ENCODE results near the gene CYREN.

Gene CYREN

DNA sequence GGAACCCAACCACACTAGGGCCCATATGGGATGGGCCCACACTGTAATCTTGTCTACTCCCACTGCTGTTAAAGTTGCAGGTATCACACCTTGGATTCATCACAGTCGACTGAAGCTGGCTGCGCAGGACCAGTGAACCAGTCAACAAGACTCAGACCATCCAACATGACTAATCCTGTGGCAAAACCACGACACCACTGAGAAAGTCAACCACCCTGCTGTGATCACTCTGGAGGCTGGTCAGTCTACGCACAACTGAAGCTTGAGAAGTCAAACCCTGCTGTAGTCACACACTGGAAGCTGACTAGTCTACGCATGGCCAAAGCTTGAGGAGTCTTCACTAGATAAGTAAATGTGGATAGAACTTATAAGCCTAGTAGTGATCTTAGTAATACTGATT, 9.6 kb upstream of the CYREN start:
- H2AFZ ChIP-seq (ENCODE audit: low read depth, low read length) = no peak overlapping the region
- TF ChIP-seq, protein P1, sequence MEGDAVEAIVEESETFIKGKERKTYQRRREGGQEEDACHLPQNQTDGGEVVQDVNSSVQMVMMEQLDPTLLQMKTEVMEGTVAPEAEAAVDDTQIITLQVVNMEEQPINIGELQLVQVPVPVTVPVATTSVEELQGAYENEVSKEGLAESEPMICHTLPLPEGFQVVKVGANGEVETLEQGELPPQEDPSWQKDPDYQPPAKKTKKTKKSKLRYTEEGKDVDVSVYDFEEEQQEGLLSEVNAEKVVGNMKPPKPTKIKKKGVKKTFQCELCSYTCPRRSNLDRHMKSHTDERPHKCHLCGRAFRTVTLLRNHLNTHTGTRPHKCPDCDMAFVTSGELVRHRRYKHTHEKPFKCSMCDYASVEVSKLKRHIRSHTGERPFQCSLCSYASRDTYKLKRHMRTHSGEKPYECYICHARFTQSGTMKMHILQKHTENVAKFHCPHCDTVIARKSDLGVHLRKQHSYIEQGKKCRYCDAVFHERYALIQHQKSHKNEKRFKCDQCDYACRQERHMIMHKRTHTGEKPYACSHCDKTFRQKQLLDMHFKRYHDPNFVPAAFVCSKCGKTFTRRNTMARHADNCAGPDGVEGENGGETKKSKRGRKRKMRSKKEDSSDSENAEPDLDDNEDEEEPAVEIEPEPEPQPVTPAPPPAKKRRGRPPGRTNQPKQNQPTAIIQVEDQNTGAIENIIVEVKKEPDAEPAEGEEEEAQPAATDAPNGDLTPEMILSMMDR (IDR thresholded peaks at IDR 0.05; ENCODE audit: low read depth, low read length) = no peak
- TF ChIP-seq EZH2phosphoT487 (IDR thresholded peaks at IDR 0.05; ENCODE audit: low read depth) = no peak
- H4K20me1 ChIP-seq (ENCODE audit: insufficient read depth, low read length) = no peaks in the 10 kb centered on the region
- H3K27ac ChIP-seq (ENCODE audit: low read length) = no peak overlapping the region
- H3K9me3 ChIP-seq (ENCODE audit: insufficient read depth, low read length) = no peaks in the 10 kb centered on the region
- H3K36me3 ChIP-seq (replicated peaks; ENCODE audit: low read depth, low read length) = peaks cover 10% of the 10 kb centered on the region
- no peak overlapping the region for H3K4me3 ChIP-seq (ENCODE audit: low read length)
- H3K9ac ChIP-seq (ENCODE audit: low read length) = no peak overlapping the region
- H3K79me2 ChIP-seq (ENCODE audit: low read length) = no peaks in the 10 kb centered on the region
- no peak overlapping the region for H3K4me2 ChIP-seq (ENCODE audit: low read length)
- H3K27me3 ChIP-seq (ENCODE audit: low read depth, low read length) = no peaks in the 10 kb centered on the region
- peaks cover 2% of the 10 kb centered on the region for H3K4me1 ChIP-seq (ENCODE audit: low read length)

DNA sequence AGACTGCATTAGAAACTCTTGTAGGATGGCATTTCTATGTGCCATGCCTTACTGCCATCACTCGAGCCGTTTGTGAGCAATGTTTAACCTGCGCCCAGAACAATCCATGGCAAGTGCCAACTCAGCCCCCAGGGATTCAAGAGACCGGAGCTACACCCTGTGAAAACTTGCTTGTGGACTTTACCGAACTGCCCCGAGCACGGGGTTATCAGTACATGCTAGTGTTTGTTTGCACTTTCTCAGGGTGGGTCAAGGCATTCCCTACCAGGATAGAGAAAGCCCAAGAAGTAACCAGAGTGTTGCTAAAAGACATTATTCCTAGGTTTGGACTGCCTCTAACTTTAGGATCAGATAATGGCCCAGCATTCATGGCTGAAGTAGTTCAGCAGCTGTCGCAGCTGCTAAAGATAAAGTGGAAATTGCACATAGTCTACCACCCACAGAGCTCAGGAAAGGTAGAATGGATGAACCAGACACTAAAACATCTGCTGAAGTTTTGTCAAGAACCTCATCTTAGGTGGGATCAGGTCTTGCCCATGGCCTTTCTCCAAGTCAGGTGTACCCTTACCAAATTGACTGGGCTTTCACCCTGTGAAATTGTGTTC, 8.9 kb upstream of the CYREN start:
- Histone ChIP-seq H3K79me2 (ENCODE audit: low read length) (no peaks in the 10 kb centered on the region), H3K27me3 (ENCODE audit: low read depth, low read length) (no peaks in the 10 kb centered on the region), H3K9me3 (ENCODE audit: insufficient read depth, low read length) (no peaks in the 10 kb centered on the region), H4K20me1 (ENCODE audit: insufficient read depth, low read length) (no peaks in the 10 kb centered on the region), H3K4me3 (ENCODE audit: low read length) (no peak overlapping the region), H3K9ac (ENCODE audit: low read length) (no peak overlapping the region), H3K4me2 (ENCODE audit: low read length) (no peak overlapping the region), H3K4me1 (ENCODE audit: low read length) (no peaks in the 10 kb centered on the region), H3K36me3 (replicated peaks; ENCODE audit: low read depth, low read length) (peaks cover 6% of the 10 kb centered on the region), H2AFZ (ENCODE audit: low read depth, low read length) (no peak overlapping the region), H3K27ac (ENCODE audit: low read length) (no peak overlapping the region)
- TF ChIP-seq, protein P1 (IDR thresholded peaks at IDR 0.05; ENCODE audit: low read depth, low read length) = no peak
- no peak for TF ChIP-seq EZH2phosphoT487 (IDR thresholded peaks at IDR 0.05; ENCODE audit: low read depth)

DNA sequence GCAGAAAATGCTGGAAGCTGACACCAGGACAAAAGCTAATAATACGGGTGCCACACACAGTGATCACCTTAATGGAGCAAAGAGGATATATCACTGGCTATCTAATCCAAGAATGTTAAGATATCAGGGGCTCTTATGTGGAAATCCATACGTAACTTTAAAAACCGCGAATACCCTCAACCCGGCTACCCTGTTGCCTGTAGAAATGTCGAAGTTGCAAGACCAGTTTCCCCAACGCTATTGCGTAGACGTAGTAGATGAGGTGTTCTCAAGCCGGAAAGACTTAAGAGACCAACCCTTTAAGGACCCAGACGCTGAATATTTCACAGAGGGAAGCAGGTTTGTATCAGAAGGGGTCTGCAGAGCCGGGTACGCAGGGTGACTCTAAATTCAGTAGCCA, 7.9 kb upstream of the CYREN start:
- H3K9me3 ChIP-seq (ENCODE audit: insufficient read depth, low read length) = no peaks in the 10 kb centered on the region
- TF ChIP-seq, protein P1 (IDR thresholded peaks at IDR 0.05; ENCODE audit: low read depth, low read length) = no peak
- TF ChIP-seq EZH2phosphoT487 (IDR thresholded peaks at IDR 0.05; ENCODE audit: low read depth) = no peak
- no peaks in the 10 kb centered on the region for H3K36me3 ChIP-seq (replicated peaks; ENCODE audit: low read depth, low read length)
- H3K27ac ChIP-seq (ENCODE audit: low read length) = no peak overlapping the region
- H2AFZ ChIP-seq (ENCODE audit: low read depth, low read length) = no peak overlapping the region
- H3K9ac ChIP-seq (ENCODE audit: low read length) = no peak overlapping the region
- H4K20me1 ChIP-seq (ENCODE audit: insufficient read depth, low read length) = no peaks in the 10 kb centered on the region
- no peak overlapping the region for H3K4me2 ChIP-seq (ENCODE audit: low read length)
- H3K27me3 ChIP-seq (ENCODE audit: low read depth, low read length) = no peaks in the 10 kb centered on the region
- H3K4me3 ChIP-seq (ENCODE audit: low read length) = no peak overlapping the region
- no peaks in the 10 kb centered on the region for H3K79me2 ChIP-seq (ENCODE audit: low read length)
- H3K4me1 ChIP-seq (ENCODE audit: low read length) = no peaks in the 10 kb centered on the region

DNA sequence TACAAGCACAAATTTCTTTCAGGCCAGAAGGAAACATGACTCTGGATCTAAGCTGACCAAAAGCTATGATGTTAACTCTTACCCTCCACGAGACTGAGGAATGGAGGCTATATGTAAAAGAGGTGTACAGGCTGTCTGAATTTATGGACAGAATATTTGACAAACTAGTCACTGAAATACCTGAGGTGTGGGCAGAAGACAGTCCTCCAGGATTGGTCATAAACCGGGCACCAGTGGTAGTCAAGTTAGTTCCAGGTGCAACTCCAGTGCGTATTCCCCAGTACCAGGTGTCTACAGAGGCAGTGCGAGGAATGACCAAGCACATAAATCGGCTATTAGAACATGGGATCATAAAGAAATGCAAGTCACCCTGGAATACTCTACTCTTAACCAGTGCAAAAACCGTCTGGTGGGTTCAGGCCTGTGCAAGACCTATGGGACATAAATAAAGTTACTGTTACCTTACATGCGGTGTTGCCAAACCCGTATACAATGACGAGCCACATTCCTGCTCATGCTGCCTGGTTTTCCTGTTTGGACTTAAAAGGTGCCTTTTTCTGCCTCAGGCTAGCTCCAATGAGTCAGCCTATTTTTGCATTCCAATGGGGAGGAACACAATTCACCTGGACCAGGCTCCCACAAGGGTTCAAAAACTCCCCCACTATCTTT, 6.7 kb upstream of the CYREN start:
- Histone ChIP-seq H3K9me3 (ENCODE audit: insufficient read depth, low read length) (no peaks in the 10 kb centered on the region), H3K27ac (ENCODE audit: low read length) (no peak overlapping the region), H3K4me2 (ENCODE audit: low read length) (no peak overlapping the region), H2AFZ (ENCODE audit: low read depth, low read length) (no peak overlapping the region), H3K4me1 (ENCODE audit: low read length) (peaks cover 7% of the 10 kb centered on the region), H3K79me2 (ENCODE audit: low read length) (no peaks in the 10 kb centered on the region), H3K27me3 (ENCODE audit: low read depth, low read length) (no peaks in the 10 kb centered on the region), H4K20me1 (ENCODE audit: insufficient read depth, low read length) (no peaks in the 10 kb centered on the region), H3K4me3 (ENCODE audit: low read length) (no peak overlapping the region), H3K36me3 (replicated peaks; ENCODE audit: low read depth, low read length) (no peaks in the 10 kb centered on the region), H3K9ac (ENCODE audit: low read length) (no peak overlapping the region)
- TF ChIP-seq EZH2phosphoT487 (IDR thresholded peaks at IDR 0.05; ENCODE audit: low read depth) = no peak
- TF ChIP-seq, protein P1 (IDR thresholded peaks at IDR 0.05; ENCODE audit: low read depth, low read length) = no peak
